Neural cell (in vitro differentiated cells): ENCODE data around the gene B3GALT4. TPM values are rescaled to one million over a fixed set of nuclear protein-coding genes. Genes with fewer than 3 reads are reported as not detected.

Experiments used
- H2AFZ ChIP-seq: fragments of 200-600, 300-800 bp; sonication (generic), shearing (Covaris generic); 2 replicates; pipeline ENCODE4 v1.6.0; 2014; ENCODE audit warnings: low read depth, mild to moderate bottlenecking, antibody characterized with exemption, low read length, moderate library complexity
- H3F3A ChIP-seq: fragments of 200-600 bp; shearing (Covaris generic); 2 replicates; pipeline ENCODE4 v1.6.1; 2016; ENCODE audit warnings: mild to moderate bottlenecking, moderate library complexity, mixed read lengths, antibody characterized with exemption, low read length; ENCODE audit not compliant: insufficient read depth, poor library complexity, severe bottlenecking
- H3K27ac ChIP-seq: fragments of 200-600, 300-800 bp; sonication (generic), shearing (Covaris generic); 2 replicates; pipeline ENCODE4 v1.5.1; 2014; ENCODE audit warnings: mild to moderate bottlenecking, low read length, moderate library complexity
- H3K27me3 ChIP-seq: fragments of 300-800, 200-600 bp; sonication (generic), shearing (Covaris generic); 2 replicates; pipeline ENCODE4 v1.6.0; 2014; ENCODE audit warnings: mild to moderate bottlenecking, low read depth, low read length, moderate library complexity; ENCODE audit not compliant: insufficient read depth
- H3K36me3 ChIP-seq: fragments of 300-800, 200-600 bp; sonication (generic), shearing (Covaris generic); 2 replicates; pipeline ENCODE4 v1.5.1; 2014; ENCODE audit warnings: mild to moderate bottlenecking, antibody characterized with exemption, low read length, moderate library complexity; ENCODE audit not compliant: insufficient read depth
- H3K4me2 ChIP-seq: fragments of 300-800, 200-600 bp; sonication (generic), shearing (Covaris generic); 2 replicates; pipeline ENCODE4 v1.6.0; 2014; ENCODE audit warnings: mild to moderate bottlenecking, low read length
- H3K4me3 ChIP-seq: fragments of 300-800, 200-600 bp; sonication (generic), shearing (Covaris generic); 2 replicates; pipeline ENCODE4 v1.5.1; 2014; ENCODE audit warnings: mild to moderate bottlenecking, low read length, moderate library complexity
- H3K79me2 ChIP-seq: fragments of 200-600 bp; shearing (Covaris generic); replicated peaks from 2 replicates; pipeline ENCODE4 v1.6.0; 2014; ENCODE audit warnings: mild to moderate bottlenecking, low read length, moderate library complexity; ENCODE audit not compliant: insufficient read depth
- H3K9ac ChIP-seq: fragments of 300-800, 200-600 bp; sonication (generic), shearing (Covaris generic); 2 replicates; pipeline ENCODE4 v1.6.1; 2016; ENCODE audit warnings: mild to moderate bottlenecking, low read length, mixed read lengths
- H3K9me2 ChIP-seq: fragments of 200-600 bp; shearing (Covaris generic); 2 replicates; pipeline ENCODE4 v1.6.1; 2016; ENCODE audit warnings: mild to moderate bottlenecking, low read length, mixed read lengths; ENCODE audit not compliant: insufficient read depth
- H3K9me3 ChIP-seq: fragments of 200-600, 300-800 bp; sonication (generic), shearing (Covaris generic); 2 replicates; pipeline ENCODE4 v1.6.1; 2016; ENCODE audit warnings: mild to moderate bottlenecking, mixed run types, low read length, moderate library complexity, mixed read lengths
- H4K20me1 ChIP-seq: fragments of 200-600 bp; shearing (Covaris generic); 2 replicates; pipeline ENCODE4 v1.6.1; 2016; ENCODE audit warnings: mild to moderate bottlenecking, mixed run types; ENCODE audit not compliant: insufficient read depth
- EP300 ChIP-seq: fragments of 450-650 bp; conservative IDR thresholded peaks from 2 replicates; pipeline ENCODE4 v1.6.1; 2014; ENCODE audit warnings: antibody characterized with exemption, mild to moderate bottlenecking, moderate library complexity; ENCODE audit not compliant: poor library complexity, severe bottlenecking
- MXI1 ChIP-seq: fragments of 450-650 bp; conservative IDR thresholded peaks from 2 replicates; pipeline ENCODE4 v1.6.1; 2014; ENCODE audit warnings: antibody characterized with exemption, mild to moderate bottlenecking; ENCODE audit not compliant: poor library complexity, severe bottlenecking
- POLR2AphosphoS5 ChIP-seq: IDR thresholded peaks from 2 replicates; pipeline ENCODE4 v1.6.1; 2012
- RAD21 ChIP-seq: fragments of 450-650 bp; conservative IDR thresholded peaks from 2 replicates; pipeline ENCODE4 v1.6.1; 2014; ENCODE audit warnings: antibody characterized with exemption, mild to moderate bottlenecking, moderate library complexity
- TAF1 ChIP-seq: IDR thresholded peaks from 2 replicates; pipeline ENCODE4 v1.6.1; 2012; ENCODE audit warnings: low read depth
- polyA plus RNA-seq: library from polyadenylated mRNA; depleted of rRNA; stranded (reverse); fragments of >200 nt; gene quantifications from 2 replicates; pipeline ENCODE4 v1.2.3, GENCODE V29; 2014
- TF ChIP-seq, protein P1 (sequence below): fragments of 450-650 bp; IDR thresholded peaks from 2 replicates; pipeline ENCODE4 v1.5.1; 2014; ENCODE audit warnings: antibody characterized with exemption, mild to moderate bottlenecking, moderate library complexity; ENCODE audit not compliant: poor library complexity, severe bottlenecking
- TF ChIP-seq, protein P2 (sequence below): IDR thresholded peaks from 2 replicates; pipeline ENCODE4 v1.6.1; 2012; ENCODE audit warnings: borderline replicate concordance

The B3GALT4 gene
- polyA plus RNA-seq, 1 donor from 2014 or later, result 2.5 TPM

DNA sequence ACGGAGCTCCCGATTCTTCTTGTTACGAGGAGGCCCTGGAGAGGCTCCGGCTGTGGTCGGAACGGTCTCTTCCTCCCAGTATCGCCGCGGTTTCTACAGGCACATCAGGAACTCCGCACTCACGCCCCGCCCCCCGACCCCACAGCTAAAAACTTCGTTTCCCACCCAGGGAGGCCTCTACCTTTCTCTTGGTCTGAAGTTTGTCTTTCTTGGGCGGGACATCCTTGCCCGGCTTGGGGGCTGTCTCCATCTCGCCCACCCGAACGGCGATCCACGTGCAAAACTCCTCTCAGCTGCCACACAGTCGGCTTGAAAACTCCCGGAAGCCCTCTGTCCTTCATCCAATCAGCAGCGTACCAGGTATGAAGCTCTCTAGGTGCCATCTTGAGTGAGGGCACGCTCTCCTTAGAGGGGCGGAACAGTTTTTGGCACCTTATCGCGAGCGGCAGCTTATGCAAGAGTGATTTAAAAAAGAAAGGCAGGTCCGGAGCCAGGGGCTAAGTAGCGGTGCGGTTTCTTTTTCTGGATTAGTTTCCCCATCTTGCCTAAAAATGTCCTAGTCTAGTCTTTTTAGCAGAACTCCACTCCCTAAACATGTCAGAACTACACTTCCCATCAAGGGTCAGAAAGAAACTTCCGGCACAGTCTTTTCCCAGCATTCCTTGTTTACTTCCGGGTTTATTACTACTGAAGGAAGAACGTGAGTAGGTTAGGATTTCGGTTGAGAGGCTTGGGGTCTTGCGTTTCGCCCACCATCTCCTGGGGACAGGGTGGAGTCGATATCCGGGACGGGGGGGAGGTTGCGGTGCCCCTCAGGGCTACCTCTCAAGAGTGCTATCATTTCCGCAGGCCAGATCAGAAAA, 12.2 kb downstream of the B3GALT4 start, which contains the start of the genes PFDN6 and WDR46:
Gene PFDN6, plus strand, starts transcription at position 681 of the 863 bp plus-strand sequence. CDS start 256 bp downstream, outside the sequence.
Gene WDR46, minus strand, starts transcription at position 319 of the 863 bp plus-strand sequence. Its CDS starts 69 bp downstream, at position 250.
- no peaks in the 10 kb centered on the region for H3F3A ChIP-seq
- TF ChIP-seq POLR2AphosphoS5 (peak; percentile 70), RAD21 (peak; percentile 32), EP300 (no peak), MXI1 (peak; percentile 100)
- peak within 1 kb of the TSS; percentile 38 for H3K27ac ChIP-seq
- peak within 1 kb of the TSS; percentile 73 for H3K9ac ChIP-seq
- H4K20me1 ChIP-seq, result no peaks in the 10 kb centered on the region
- no peaks in the 10 kb centered on the region for H3K9me2 ChIP-seq
- peak within 1 kb of the TSS; percentile 82 for H3K4me3 ChIP-seq
- H3K27me3 ChIP-seq, result no peaks in the 10 kb centered on the region
- H3K36me3 ChIP-seq, result no peaks in the 10 kb centered on the region
- H3K9me3 ChIP-seq, result no peaks in the 10 kb centered on the region
- peak within 1 kb of the TSS; percentile 62 for H2AFZ ChIP-seq
- H3K79me2 ChIP-seq, result peaks cover 11% of the 10 kb centered on the region
- H3K4me2 ChIP-seq, result peak within 1 kb of the TSS; percentile 91

DNA sequence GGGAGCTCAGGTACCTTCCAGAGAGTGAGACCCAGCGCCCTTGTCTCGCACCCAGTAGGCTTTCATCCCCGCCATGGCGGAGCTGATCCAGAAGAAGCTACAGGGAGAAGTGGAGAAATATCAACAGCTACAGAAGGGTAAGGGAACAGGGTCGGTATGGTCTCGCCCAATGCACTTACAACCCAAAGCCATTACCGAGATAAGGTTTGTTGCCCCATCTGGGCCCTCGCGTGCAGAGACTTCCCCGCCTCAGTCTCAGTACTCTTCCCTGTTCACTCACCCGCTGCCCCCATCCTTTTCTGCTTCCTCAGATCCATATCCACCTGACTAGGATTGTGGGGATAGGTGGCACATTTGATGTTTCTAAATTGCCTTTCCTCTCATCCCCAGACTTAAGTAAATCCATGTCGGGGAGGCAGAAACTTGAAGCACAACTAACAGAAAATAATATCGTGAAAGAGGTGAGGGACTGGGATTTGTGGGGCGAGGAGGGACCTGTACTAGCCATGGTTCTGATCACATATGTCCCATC, 12.9 kb downstream of the B3GALT4 start:
- Histone ChIP-seq H3K9ac (peak overlapping the region; percentile 73), H3K27me3 (no peaks in the 10 kb centered on the region), H4K20me1 (no peaks in the 10 kb centered on the region), H3K4me2 (peak overlapping the region; percentile 91), H3K4me3 (peak overlapping the region; percentile 82), H2AFZ (peak overlapping the region; percentile 62), H3K27ac (peak overlapping the region; percentile 38), H3K9me3 (no peaks in the 10 kb centered on the region), H3K36me3 (no peaks in the 10 kb centered on the region), H3K79me2 (peaks cover 11% of the 10 kb centered on the region), H3K9me2 (no peaks in the 10 kb centered on the region), H3F3A (no peaks in the 10 kb centered on the region)
- TF ChIP-seq MXI1, result no peak
- TF ChIP-seq, protein P1, sequence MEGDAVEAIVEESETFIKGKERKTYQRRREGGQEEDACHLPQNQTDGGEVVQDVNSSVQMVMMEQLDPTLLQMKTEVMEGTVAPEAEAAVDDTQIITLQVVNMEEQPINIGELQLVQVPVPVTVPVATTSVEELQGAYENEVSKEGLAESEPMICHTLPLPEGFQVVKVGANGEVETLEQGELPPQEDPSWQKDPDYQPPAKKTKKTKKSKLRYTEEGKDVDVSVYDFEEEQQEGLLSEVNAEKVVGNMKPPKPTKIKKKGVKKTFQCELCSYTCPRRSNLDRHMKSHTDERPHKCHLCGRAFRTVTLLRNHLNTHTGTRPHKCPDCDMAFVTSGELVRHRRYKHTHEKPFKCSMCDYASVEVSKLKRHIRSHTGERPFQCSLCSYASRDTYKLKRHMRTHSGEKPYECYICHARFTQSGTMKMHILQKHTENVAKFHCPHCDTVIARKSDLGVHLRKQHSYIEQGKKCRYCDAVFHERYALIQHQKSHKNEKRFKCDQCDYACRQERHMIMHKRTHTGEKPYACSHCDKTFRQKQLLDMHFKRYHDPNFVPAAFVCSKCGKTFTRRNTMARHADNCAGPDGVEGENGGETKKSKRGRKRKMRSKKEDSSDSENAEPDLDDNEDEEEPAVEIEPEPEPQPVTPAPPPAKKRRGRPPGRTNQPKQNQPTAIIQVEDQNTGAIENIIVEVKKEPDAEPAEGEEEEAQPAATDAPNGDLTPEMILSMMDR, result no peak
- no peak for TF ChIP-seq EP300
- TF ChIP-seq, protein P2, sequence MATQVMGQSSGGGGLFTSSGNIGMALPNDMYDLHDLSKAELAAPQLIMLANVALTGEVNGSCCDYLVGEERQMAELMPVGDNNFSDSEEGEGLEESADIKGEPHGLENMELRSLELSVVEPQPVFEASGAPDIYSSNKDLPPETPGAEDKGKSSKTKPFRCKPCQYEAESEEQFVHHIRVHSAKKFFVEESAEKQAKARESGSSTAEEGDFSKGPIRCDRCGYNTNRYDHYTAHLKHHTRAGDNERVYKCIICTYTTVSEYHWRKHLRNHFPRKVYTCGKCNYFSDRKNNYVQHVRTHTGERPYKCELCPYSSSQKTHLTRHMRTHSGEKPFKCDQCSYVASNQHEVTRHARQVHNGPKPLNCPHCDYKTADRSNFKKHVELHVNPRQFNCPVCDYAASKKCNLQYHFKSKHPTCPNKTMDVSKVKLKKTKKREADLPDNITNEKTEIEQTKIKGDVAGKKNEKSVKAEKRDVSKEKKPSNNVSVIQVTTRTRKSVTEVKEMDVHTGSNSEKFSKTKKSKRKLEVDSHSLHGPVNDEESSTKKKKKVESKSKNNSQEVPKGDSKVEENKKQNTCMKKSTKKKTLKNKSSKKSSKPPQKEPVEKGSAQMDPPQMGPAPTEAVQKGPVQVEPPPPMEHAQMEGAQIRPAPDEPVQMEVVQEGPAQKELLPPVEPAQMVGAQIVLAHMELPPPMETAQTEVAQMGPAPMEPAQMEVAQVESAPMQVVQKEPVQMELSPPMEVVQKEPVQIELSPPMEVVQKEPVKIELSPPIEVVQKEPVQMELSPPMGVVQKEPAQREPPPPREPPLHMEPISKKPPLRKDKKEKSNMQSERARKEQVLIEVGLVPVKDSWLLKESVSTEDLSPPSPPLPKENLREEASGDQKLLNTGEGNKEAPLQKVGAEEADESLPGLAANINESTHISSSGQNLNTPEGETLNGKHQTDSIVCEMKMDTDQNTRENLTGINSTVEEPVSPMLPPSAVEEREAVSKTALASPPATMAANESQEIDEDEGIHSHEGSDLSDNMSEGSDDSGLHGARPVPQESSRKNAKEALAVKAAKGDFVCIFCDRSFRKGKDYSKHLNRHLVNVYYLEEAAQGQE, result no peak
- TF ChIP-seq TAF1, result no peak
